ENCODE results near the gene MAD1L1. TPM values are rescaled to one million over a fixed set of nuclear protein-coding genes. Genes with fewer than 3 reads are reported as not detected.
A peak's percentile ranks its signal among the peaks of the same experiment; 100 is the strongest.

The MAD1L1 gene
- total RNA-seq, 1 experiment from 2014 or later: 38.5 TPM

DNA sequence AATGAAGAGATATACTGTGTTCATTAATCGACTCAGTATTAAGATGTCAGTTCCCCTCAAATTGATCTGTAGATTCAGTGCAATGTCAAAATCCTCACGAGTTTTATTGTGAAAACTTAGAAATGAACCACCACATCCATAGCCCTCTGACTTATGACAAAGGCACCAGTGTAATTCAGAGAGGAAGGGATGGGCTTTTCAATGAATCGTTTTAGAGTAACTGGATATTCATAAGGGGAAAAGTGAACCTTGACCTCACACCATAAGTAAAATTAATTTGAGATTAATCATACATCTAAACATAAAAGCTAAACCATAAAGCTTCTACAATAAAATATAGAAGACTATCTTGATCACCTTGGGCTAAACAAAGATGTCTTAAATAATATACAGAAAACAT, 434.6 kb downstream of the MAD1L1 start (continued):
- TF ChIP-seq POLR2AphosphoS5 (IDR thresholded peaks at IDR 0.05; ENCODE audit: low read depth, low read length): no peak
- TF ChIP-seq ZNF274 (IDR thresholded peaks at IDR 0.05; ENCODE audit: low read depth, low read length): no peak
- TF ChIP-seq SIN3A (IDR thresholded peaks at IDR 0.05; ENCODE audit: low read depth): no peak
- TF ChIP-seq, protein P1, sequence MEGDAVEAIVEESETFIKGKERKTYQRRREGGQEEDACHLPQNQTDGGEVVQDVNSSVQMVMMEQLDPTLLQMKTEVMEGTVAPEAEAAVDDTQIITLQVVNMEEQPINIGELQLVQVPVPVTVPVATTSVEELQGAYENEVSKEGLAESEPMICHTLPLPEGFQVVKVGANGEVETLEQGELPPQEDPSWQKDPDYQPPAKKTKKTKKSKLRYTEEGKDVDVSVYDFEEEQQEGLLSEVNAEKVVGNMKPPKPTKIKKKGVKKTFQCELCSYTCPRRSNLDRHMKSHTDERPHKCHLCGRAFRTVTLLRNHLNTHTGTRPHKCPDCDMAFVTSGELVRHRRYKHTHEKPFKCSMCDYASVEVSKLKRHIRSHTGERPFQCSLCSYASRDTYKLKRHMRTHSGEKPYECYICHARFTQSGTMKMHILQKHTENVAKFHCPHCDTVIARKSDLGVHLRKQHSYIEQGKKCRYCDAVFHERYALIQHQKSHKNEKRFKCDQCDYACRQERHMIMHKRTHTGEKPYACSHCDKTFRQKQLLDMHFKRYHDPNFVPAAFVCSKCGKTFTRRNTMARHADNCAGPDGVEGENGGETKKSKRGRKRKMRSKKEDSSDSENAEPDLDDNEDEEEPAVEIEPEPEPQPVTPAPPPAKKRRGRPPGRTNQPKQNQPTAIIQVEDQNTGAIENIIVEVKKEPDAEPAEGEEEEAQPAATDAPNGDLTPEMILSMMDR (IDR thresholded peaks at IDR 0.05 in 2 of 3, conservative IDR thresholded peaks at IDR 0.05 in 1 of 3; ENCODE audit: borderline replicate concordance in 1 of 3, insufficient read depth in 1 of 3, low read depth in 2 of 3, low read length in 2 of 3): no peak

DNA sequence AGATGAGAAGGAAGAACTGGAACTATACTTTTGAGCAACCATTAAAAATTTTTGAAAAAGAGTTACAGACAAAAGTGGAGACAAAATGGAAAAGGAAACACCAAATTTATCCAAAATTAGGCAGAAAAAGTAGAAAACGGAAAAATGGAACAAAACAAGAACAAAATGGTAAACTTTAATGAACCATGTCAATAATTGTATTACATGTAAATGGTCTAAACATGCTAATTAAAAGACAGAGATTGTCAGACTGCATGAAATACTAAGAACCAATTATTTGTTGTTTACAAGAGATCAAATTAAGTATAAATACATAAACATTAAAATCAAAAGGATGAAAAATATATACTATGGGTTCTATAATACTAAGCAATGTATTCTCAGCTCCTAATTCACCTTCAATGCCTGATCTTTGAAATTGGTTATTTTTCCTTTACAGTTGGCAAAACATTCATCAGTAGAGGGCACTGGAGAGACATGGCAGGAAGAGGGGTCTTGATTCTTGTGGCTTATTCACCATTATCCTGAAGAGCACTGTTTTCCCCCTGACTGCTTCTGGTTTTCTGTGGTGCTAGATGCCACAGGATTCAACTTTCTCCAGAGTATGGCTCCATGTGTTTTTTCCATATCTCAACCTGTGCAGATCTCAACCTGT, 437.7 kb downstream of the MAD1L1 start:
- H3K9me3 ChIP-seq (ENCODE audit: control insufficient read depth in 1 of 2, insufficient read depth in 1 of 2, low read depth in 1 of 2, low read length in 2 of 2): peaks cover 7 to 19% of the 10 kb centered on the region in 2 experiments; a peak in 3 of 4 replicates
- H2AFZ ChIP-seq (ENCODE audit: low read depth, low read length, poor library complexity, severe bottlenecking): no peak overlapping the region
- H3K27me3 ChIP-seq (ENCODE audit: insufficient read depth, low read length): no peaks in the 10 kb centered on the region
- RAD21 ChIA-PET (ENCODE audit: low non-redundant PET in 1 of 2, low total read pairs in 2 of 2, uncharacterized antibody in 2 of 2, unreplicated experiment in 2 of 2): no interaction called here
- H3K9ac ChIP-seq (ENCODE audit: low read length): no peak overlapping the region
- BruUV-seq (replicated peaks): no TSS peak
- H3K9me2 ChIP-seq (ENCODE audit: insufficient read depth): no peaks in the 10 kb centered on the region
- no peak for DNase-seq (ENCODE audit: low read depth, low spot score)
- no peaks in the 10 kb centered on the region for H3K36me3 ChIP-seq (ENCODE audit: control insufficient read depth in 1 of 2, insufficient read depth in 2 of 2, low read length in 2 of 2)
- no peak overlapping the region for H3K4me3 ChIP-seq (replicated peaks in 1 of 2; ENCODE audit: low read depth in 1 of 2, low read length in 2 of 2)
- no peaks in the 10 kb centered on the region for H3K79me2 ChIP-seq (ENCODE audit: insufficient read depth, low read length)
- CTCF ChIA-PET: no interaction called here
- no peak overlapping the region for H3K27ac ChIP-seq (ENCODE audit: low read depth, low read length)
- intact Hi-C loops (cut with micrococcal nuclease): no loop called here
- POLR2A ChIA-PET: no interaction called here
- no peaks in the 10 kb centered on the region for H4K20me1 ChIP-seq (ENCODE audit: insufficient read depth)
- H3K4me2 ChIP-seq (ENCODE audit: low read length): no peak overlapping the region
- TF ChIP-seq SP1 (IDR thresholded peaks at IDR 0.05; ENCODE audit: low read depth) (no peak), EZH2 (IDR thresholded peaks at IDR 0.05) (no peak), CBX3 (IDR thresholded peaks at IDR 0.05; ENCODE audit: low read depth) (peak; percentile 74), RAD21 (IDR thresholded peaks at IDR 0.05; ENCODE audit: low read depth) (peak; percentile 39; the same call in 1 of the 2 replicates)
- TF ChIP-seq, protein P1 (IDR thresholded peaks at IDR 0.05 in 2 of 3, conservative IDR thresholded peaks at IDR 0.05 in 1 of 3; ENCODE audit: borderline replicate concordance in 1 of 3, insufficient read depth in 1 of 3, low read depth in 2 of 3, low read length in 2 of 3): peak in 2 of 3 experiments; percentile 21 to 29; a peak in 2 of 6 replicates
- H3K4me1 ChIP-seq (ENCODE audit: control insufficient read depth in 1 of 2, insufficient read depth in 2 of 2, low read length in 2 of 2): no peaks in the 10 kb centered on the region
- no peak for ATAC-seq
